Activated CD4-positive, alpha-beta T cell treated with anti-CD3 and anti-CD28 coated beads, Interleukin-2, Interleukin-6, amounts not matched to agents 100 ng/mL and 50 ng/mL, durations not matched to agents 16 hours and 8 hours (primary cell): ENCODE data around the gene ASB1.
"Not testable (repeated sequence)": the region's sequence is repeated elsewhere in the genome, so short reads cannot be mapped to it uniquely, and the experiment has no call there.

Experiments used
- DNase-seq: peaks from one replicate; pipeline ENCODE4 v3.0.0-alpha.2; 2020

ASB1 gene

GRCh38 chr2:238424313-238424700 lies 2.4 kb upstream of the ASB1 start:
- DNase-seq, result no peak

GRCh38 chr2:238425505-238425978 lies 1.2 kb upstream of the ASB1 start:
- DNase-seq, result no peak

GRCh38 chr2:238425979-238426567 lies 654 bp upstream of the ASB1 start:
- no peak for DNase-seq

GRCh38 chr2:238427435-238428162 lies 872 bp downstream of the ASB1 start:
- peak; percentile 11 for DNase-seq

- no peak for DNase-seq
Measured at GRCh38 chr2:238428866-238429265, 2.1 kb downstream of the ASB1 start.

GRCh38 chr2:238430781-238431180 lies 4.1 kb downstream of the ASB1 start:
- no peak for DNase-seq

- no peak for DNase-seq
Measured at GRCh38 chr2:238431456-238431855, 4.7 kb downstream of the ASB1 start.

GRCh38 chr2:238433300-238433915 lies 6.7 kb downstream of the ASB1 start:
- DNase-seq, result no peak

- DNase-seq, result no peak
Measured at GRCh38 chr2:238433941-238434845, 7.5 kb downstream of the ASB1 start.

GRCh38 chr2:238434846-238435751 lies 8.4 kb downstream of the ASB1 start:
- DNase-seq, result no peak

- DNase-seq, result no peak
Measured at GRCh38 chr2:238435752-238436096, 9.0 kb downstream of the ASB1 start.

- peak; percentile 82 for DNase-seq
Measured at GRCh38 chr2:238438856-238439849, 12.4 kb downstream of the ASB1 start.

GRCh38 chr2:238439917-238440316 lies 13.2 kb downstream of the ASB1 start:
- peak; percentile 46 for DNase-seq

- no peak for DNase-seq
Measured at GRCh38 chr2:238440331-238440730, 13.6 kb downstream of the ASB1 start.

- DNase-seq, result no peak
Measured at GRCh38 chr2:238440767-238441166, 14.0 kb downstream of the ASB1 start.

- DNase-seq, result no peak
Measured at GRCh38 chr2:238441262-238442114, 14.8 kb downstream of the ASB1 start.

GRCh38 chr2:238442257-238442656 lies 15.5 kb downstream of the ASB1 start:
- not testable (repeated sequence) for DNase-seq

- DNase-seq, result no peak
Measured at GRCh38 chr2:238444242-238444641, 17.5 kb downstream of the ASB1 start.

- no peak for DNase-seq
Measured at GRCh38 chr2:238445409-238446190, 18.9 kb downstream of the ASB1 start.
